ENCODE measurements around the gene TAF9.
"Not testable (repeated sequence)": the region's sequence is repeated elsewhere in the genome, so short reads cannot be mapped to it uniquely, and the experiment has no call there.

TAF9 gene, protein sequence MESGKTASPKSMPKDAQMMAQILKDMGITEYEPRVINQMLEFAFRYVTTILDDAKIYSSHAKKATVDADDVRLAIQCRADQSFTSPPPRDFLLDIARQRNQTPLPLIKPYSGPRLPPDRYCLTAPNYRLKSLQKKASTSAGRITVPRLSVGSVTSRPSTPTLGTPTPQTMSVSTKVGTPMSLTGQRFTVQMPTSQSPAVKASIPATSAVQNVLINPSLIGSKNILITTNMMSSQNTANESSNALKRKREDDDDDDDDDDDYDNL

DNA sequence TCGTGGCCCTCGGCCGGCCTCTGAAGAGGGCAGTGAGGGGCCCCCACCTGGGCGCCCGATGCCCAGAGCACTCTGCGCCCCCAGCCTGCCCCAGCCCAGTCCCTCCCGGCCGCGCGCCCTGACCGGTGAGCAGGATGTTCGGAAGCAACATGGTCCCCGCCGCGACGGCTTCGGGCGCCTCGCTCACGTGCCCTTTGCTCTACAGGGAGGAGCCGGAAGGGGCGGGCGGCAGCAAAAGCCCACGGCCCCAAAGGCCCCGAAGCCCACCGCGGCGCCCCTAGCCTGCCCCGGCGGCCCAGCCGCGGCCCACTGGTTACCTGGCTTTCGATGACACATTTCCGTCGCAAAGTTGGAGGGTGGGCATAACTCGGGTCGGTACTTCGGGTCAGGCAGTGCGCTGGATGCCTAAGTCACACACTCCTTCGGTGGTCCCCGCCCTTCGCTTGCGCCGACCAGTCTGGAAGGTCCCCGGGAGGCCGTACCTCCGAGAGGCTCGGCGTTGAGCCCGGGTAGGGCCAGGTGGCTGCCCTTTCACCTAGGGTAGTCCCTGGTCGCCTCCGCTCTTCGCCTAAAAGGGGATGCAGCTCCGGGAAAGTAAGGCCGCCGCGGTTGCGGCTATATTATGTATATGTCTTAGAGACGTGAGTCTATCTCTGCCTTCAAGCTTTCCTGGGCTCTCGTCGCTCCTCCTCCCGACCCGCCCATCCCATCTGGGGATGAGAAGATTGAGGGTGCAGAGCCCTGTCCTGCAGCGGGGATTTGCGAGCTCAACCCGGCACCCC lies at the start of gene TAF9, which contains the start of the genes AK6 and RAD17:
TSS of gene TAF9 (minus strand) at position 181 of the 782 bp plus-strand sequence. CDS start 3,783 bp downstream, outside the sequence.
TSS of gene AK6 (minus strand) at position 181 of the 782 bp plus-strand sequence. CDS start at position 151, 30 bp downstream.
TSS of gene RAD17 (plus strand) at position 479 of the 782 bp plus-strand sequence. CDS start 2,391 bp downstream, outside the sequence.
- DNase-seq: peak; percentile 92

DNA sequence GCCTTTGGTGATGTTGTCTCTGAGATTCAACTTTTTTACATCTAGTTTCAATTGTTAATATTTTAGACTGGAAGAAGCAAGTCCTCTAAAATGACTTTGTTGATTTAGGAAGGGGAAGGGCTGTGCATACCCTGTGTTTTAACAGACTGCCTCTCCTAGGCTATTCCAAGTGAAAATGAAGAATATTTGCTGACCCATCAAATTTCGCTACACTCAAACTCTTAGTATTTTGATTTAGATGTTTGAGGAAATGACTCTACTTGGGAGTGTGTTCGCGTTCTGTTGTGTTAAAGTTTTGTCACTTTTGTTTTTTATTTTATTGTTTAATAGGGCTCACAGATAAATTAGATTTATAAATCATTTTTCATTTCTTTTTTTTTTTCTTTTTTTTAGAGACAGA lies 49.2 kb upstream of the TAF9 start:
- DNase-seq: no peak

DNA sequence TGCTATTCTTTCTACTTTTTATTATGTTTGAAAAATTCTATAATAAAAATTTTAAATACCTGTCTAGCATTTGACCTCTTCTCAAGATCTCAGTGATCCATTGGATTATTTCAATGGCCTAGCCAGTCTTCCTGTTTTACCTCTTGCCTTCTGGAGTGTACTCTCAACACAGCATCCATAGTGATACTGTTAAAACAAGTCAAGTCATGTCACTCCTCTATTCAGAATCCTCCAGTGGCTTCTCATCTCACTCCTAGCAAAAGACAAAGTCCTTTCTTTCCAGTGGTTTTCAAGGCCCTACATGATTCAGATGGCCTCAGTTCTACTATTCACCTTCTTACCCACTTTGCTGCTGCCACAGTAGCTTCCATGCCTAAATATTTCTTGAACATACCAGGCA lies 47.4 kb upstream of the TAF9 start:
- DNase-seq: no peak

DNA sequence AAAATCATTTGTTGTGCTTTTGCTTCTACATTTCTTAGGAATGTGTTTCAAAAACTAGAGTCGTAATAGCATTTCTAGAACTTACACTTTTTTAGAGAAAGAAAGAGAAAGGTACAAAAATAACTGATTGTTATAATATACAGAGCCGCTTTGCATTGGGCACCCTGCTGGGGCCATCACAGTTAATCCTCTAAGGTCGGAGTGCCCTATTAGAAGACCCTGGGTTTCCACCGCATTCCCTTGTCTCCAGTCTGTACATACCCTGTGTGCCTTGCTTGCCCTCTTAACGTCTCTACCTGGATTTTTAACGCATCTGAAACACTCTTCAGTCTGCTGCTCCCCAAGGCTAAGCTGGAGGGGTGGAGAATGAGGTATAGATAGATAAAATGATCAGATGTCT lies 46.9 kb upstream of the TAF9 start:
- DNase-seq: no peak

DNA sequence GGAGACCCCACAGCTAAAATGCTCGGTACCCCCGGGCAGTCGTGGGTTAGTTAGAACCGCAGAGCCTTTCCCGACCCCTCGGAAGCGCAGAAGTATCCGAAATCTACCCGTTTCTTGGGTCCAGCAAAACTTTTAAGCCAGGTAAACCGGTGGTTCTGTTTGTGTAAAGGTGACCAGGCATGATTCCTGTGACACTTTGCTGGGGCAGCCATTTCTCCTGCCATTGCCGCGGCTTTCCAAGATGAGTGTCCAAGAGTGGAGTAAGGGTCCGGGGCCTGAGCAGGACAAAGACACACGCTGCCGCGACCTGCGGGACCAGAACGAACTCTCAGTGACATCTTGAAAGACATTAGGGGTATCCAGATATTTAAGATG lies 46.3 kb upstream of the TAF9 start:
- no peak for DNase-seq

DNA sequence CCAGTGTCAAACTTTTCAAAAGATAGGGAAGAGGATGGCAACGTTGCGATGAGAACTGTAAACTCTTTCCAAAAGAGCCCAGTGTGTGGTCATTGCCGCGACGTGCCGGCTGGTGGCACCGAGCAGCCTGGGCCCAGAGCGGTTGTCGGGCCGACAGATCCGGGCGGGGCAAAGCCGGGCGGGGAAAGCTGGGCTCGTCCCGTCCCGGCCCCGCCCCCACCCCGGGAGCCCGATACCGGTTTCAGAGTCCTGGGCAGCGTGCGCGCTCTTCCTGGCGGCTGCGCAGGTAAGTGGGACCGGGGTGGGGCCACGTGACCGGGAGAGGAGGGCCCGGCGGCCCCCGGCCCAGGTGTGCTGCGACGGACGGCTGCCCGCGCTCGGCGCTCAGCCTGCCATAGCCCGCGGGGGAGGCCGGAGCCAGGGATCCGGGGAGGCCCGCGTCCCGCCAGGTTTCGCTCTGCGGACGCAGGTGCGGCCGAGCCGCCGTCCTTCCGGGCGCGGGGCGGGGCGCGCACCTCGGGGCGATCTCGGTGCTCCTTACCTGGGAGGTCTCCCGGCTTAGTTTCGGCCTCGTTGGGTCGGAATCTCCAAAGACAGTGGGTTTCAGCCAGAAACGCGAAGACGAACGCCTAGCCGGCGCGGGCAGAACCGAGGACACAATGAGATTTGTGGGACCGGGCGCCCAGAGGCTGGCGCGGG lies 45.7 kb upstream of the TAF9 start, which contains the start of gene MARVELD2:
TSS of gene MARVELD2 (plus strand) at position 232 of the 699 bp plus-strand sequence. CDS start 4,270 bp downstream, outside the sequence.
- peak; percentile 2 for DNase-seq

DNA sequence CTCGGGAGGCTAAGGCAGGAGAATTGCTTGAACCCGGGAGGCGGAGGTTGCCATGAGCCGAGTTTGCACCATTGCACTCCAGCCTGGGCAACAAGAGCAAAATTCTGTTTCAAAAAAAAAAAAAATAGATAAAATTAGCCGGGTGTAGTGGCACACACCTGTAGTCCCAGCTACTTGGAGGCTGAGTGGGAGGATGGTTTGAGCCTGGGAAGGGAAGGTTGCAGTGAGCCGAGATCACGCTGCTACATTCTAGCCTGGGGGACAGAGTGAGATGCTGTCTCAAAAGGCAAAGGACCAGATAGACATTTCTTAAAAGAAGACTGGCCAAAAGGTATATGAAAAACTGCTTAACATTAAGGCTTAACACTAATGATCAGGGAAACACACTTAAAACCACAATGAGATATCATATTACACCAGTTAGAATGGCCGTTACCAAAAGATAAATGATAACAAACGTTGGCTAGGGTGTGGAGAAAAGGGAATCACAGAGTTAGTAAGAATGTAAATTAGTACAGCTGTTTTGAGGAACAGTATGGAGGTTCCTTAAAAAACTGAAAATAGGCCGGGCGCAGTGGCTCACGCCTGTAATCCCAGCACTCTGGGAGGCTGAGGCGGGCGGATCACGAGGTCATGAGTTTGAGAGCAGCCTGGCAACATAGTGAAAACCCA lies 35.5 kb upstream of the TAF9 start:
- no peak for DNase-seq

DNA sequence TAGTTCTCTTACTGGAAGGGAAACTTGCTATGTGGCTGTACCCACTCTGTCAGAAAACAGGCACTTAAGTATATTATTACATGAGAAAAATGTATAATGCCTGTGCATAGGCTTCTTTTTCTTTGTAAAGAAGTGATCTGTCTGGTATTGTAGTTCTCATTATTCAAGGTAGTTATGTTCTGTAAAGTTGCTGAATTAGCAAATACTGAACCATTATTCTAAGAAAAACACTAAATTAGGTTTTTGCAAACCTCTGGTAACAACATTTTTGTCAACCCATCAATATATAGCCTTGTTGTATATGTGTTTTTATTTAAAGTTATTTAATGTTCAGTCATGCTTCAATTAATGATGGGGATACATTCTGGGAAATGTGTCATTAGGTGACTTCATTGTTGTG lies 9.1 kb upstream of the TAF9 start:
- no peak for DNase-seq

DNA sequence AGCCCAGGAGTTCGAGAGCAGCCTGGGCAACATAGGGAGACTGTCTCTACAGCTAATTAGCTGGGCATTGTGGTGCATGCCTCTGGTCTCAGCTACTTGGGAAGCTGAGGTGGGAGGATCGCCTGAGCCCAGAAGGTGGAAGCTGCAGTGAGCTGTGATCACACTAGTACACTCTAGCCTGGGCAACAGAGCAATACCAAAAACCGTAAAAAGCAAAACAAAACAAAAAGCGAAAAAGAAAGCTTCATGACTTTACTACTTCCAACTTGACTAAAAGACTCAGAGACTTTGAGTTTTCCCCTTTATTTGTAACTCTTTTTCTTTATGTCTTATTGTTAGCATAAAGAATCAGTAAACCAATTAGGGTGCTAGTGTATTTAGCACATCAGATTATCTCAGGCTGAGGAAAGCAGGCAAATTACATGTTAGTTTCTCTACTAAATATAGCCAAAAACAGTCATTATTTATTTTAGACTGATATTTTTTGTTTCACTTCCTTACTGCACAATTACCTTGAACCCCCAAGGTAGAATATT lies 5.7 kb upstream of the TAF9 start:
- no peak for DNase-seq

DNA sequence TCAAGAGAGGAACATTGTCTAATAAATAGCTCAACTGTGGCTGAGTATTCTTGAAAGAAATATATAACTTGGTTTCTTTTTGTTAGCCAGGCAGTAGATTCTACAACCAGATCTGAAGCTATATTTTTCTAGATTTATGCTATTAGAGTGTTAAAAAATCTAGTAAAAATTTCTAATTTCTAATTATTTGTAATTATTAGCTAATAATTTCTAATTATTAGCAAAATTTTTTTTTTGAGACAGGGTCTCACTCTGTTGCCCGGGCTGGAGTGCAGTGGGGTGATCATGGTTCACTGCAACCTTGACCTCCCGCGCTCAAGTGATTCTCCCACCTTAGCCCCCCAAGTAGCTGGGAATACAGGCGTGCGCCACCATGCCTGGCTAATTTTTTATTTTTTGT lies 3.1 kb upstream of the TAF9 start:
- DNase-seq: no peak

DNA sequence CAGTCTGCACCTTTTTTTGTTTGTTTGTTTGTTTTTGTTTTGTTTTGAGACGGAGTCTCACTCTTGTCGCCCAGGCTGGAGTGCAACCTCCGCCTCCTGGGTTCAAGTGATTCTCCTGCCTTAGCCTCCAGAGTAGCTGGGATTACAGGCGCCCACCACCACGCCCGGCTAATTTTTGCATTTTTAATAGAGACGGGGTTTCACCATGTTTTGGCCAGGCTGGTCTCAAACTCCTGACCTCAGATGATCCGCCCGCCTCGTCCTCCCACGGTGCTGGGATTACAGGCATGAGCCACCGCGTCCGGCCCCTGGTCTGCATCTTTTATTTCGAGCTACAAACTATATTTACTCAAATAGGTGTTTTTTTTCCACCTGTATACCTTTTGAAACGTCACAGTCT lies 1.0 kb upstream of the TAF9 start:
- not testable (repeated sequence) for DNase-seq

DNA sequence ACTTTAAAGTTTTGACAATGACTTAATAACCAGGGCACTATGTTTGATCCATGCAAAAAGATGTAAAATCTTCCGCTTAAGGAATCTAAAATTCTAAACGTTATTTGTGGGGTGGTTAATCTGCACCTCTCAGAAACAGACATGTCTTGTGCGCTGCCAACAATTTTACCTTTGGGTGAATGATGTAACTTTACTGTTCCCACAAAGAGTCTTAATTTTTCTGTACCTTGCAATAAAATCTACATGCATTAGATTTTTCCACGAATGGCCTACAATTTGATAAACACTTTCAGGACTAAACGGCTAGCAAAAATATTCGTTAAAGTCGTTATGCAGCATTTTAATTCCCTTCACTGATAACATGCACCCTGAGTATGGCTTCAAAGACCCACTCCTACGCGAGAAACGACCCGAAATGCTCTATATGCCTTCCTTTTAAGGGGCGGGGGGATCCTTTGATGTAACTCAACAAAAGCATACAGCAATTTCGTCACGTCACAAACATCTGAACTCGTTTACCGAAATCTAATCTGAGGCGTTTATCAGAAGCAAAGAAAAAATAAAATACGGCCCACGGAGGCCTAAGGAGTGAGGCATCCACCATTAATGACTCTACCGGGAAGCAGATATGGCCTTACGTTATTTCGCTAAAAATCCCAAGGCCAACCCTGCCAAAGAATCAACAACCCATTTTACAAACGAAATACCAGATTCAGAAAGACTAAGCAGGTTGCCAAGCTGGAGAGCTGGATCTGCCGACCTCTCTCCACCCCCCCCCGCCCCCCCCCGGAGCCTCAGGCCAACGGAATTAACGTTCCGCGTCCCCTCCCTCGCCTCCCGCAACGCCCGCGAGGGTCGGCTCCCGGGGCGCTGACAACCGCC lies 621 bp downstream of the TAF9 start:
- no peak for DNase-seq

DNA sequence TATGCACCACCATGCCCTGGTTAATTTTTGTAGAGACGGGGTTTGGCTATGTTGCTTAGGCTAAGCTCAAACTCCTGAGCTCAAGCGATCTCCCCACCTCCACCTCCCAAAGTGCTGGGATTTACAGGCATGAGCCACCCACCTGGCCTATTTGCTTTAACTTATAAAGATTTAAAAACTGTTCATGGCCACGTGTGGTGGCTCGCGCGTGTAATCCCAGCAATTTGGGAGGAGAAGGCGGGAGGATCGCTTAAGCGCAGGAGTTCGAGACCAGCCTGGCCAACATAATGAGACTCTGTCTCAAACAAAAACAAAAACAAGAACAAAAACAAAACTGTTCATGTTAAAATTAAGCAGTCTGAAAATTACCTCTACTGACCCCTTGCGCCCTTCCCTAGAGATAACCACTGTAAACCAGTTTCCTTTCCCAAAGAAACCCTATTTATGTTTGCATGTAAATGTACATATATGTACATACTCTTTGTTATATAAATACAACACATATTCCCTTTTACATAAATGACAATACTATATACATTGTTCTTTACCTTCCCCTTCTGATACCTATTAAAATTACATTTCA lies 1.5 kb downstream of the TAF9 start:
- no peak for DNase-seq

DNA sequence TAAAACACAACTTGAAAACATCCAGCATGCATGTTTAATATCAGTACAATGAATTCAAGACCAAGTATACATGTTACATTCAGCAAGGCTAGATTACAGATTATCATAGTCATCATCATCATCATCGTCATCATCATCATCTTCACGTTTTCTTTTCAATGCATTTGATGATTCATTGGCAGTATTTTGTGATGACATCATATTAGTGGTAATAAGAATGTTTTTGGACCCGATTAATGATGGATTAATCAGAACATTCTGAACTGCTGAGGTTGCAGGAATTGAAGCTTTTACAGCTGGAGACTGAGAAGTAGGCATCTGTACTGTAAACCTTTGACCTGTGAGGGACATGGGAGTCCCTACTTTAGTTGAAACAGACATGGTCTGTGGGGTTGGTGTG lies 4.5 kb downstream of the TAF9 start:
- no peak for DNase-seq

DNA sequence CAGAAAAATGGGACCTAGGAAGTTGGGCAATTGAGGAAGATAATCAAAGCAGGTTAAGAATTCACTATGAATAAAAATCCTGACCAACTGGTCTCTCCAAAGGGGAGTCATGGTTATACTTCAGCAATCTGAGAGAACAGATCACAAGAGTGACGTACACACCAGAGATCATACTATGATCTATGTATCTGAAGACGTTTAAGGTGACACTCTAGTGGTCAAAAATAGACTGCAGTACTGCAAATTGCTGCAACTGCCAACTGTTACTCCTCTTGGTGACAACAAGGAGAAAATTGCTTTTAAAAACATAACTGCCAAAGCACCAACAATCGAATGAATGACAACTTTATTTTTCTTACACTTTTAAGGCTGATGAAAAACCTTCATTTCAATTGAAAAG lies 4.9 kb downstream of the TAF9 start:
- DNase-seq: no peak

DNA sequence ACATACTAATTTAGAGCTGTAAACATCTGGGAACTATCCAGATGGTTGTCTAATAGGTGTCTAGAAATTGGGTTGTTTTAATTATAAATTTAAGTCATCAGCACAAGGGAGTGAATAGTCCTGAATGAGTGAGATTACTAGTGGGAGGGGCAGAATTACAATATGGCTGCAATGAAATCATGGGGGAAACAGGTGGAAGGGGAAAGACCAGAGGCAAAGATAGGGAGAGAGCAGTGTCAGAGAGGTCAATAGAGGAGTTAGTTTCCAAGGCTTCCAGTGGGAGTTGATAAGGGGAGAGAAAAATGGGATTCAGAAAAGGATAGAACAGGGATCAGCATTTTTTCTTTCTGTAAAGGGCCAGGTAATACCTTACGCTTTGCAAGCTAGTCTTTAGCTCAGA lies 8.9 kb downstream of the TAF9 start:
- DNase-seq: no peak

DNA sequence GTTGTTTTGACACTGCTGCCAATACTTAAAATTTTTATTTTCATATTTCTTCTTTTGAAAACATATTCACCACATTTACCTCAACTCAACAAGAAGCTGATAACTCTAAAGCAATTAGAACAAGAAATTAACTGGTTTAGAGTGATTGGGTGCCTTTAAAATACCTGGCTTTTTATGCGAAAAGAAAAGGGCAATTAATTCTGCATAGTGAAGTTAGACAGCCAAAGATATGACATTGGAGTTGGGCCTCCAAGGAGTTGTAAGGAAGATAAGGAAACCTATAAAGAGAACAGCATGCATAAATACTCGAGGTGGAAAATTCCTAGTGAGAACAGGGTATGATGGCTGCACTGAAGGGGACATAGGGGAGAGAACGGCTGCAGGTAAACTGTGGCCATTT lies 9.6 kb downstream of the TAF9 start:
- DNase-seq: no peak

DNA sequence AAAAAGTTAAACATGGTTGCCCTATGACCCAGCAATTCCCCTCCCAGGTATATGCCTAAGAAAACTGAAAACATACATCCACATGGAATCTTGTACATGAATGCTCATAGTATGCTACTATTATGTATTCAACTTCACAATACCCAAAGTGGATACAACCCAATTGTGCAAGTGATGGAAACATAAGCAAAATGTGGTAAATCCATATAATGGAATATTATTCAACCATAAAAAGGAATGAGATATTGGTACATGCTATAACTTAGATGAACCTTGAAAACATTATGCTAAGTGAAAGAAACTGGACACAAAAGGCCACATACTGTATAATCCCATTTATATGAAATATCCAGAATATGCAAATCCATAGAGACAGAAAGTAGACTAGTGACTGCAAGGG lies 18.7 kb downstream of the TAF9 start:
- no peak for DNase-seq

DNA sequence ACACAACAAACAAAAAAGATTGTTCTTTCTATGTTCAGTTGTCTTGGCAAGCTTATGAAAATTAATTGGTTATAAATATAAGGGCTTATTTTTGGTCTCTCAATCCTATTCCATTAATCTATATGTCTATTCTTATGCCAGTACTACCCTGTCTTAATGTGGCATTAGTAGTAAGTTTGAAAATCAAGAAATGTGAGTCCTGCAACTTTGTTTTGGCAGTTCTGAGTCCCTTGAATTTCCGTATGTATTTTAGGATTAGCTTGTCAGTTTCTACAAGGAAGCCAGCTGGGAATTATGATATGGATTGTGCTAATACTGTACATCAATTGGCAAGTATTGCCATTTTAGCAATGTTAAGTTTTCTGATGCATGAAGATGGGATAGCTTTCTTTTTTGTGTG lies 26.2 kb downstream of the TAF9 start:
- no peak for DNase-seq

DNA sequence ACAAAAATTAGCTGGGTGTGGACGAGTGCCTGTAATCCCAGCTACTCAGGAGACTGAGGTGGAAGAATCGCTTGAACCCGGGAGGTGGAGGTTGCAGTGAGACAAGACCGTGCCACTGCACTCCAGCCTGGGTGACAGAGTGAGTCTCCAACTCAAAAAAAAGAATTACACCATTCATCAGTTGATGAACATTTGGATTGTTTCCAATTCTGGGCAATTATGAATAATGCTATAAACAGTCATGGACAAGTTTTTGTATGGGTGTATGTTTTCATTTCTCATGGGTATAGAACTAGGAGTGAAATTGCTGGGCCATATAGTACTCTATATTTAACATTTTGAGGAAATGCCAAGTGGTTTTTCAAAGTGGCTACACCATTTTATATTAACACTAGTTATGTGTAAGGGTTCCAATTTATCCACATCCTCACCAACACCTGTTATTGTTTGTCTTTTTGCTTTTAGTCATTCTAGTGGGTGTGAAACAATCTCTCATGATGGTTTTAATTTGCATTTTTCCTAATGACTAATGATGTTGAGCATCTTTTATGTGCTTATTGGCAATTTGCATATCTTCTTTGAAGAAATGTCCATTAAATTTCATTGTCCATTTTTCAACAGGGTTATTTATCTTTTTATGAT lies 27.7 kb downstream of the TAF9 start:
- no peak for DNase-seq
